WTC11 (cell line): ENCODE data around the gene AFF3. TPM values are rescaled to one million over a fixed set of nuclear protein-coding genes. Genes with fewer than 3 reads are reported as not detected.

Experiments used
- ATAC-seq: fragments of 200-7000 bp; cut with Tn5 transposase; 2 replicates; pipeline ENCODE4 v1.10.0; 2021; ENCODE audit warnings: mild to moderate bottlenecking, moderate library complexity
- CTCF ChIA-PET: fragments of 300-600 bp; sonication (Branson Sonifier 250); formaldehyde crosslinking; loops from one replicate; lab custom pipeline; 2021; ENCODE audit warnings: antibody characterized with exemption; lab: Charles Lee
- POLR2A ChIA-PET: fragments of 350-600 bp; sonication (Branson Sonifier 250); formaldehyde crosslinking; loops from one replicate; lab custom pipeline; 2021; ENCODE audit warnings: antibody characterized with exemption; lab: Charles Lee
- DNase-seq: peaks from one replicate; pipeline ENCODE4 v3.0.0; 2021; ENCODE audit warnings: low spot score
- H3K27ac Mint-ChIP-seq: 2 replicates; pipeline ENCODE4 v1.8.0; 2021; ENCODE audit warnings: mixed read lengths
- H3K27me3 Mint-ChIP-seq: 2 replicates; pipeline ENCODE4 v1.8.0; 2021; ENCODE audit warnings: low read depth, mild to moderate bottlenecking, moderate library complexity, mixed read lengths
- H3K36me3 Mint-ChIP-seq: 2 replicates; pipeline ENCODE4 v1.8.0; 2021; ENCODE audit warnings: mixed read lengths
- H3K4me1 Mint-ChIP-seq: 2 replicates; pipeline ENCODE4 v1.8.0; 2022; ENCODE audit warnings: mixed read lengths
- H3K4me3 Mint-ChIP-seq: 2 replicates; pipeline ENCODE4 v1.8.0; 2021; ENCODE audit warnings: mild to moderate bottlenecking, moderate library complexity, mixed read lengths
- H3K9me3 Mint-ChIP-seq: 2 replicates; pipeline ENCODE4 v1.8.0; 2021; ENCODE audit warnings: mixed read lengths
- ATF2 ChIP-seq: sonication (generic); formaldehyde crosslinking; IDR thresholded peaks from 2 replicates; pipeline ENCODE4 v1.8.1; 2022; ENCODE audit warnings: low read depth, missing genetic modification reagents, borderline replicate concordance
- ATF6 ChIP-seq: sonication (generic); formaldehyde crosslinking; IDR thresholded peaks from 2 replicates; pipeline ENCODE4 v1.8.1; 2023; ENCODE audit warnings: mild to moderate bottlenecking, missing genetic modification reagents
- CREB1 ChIP-seq: sonication (generic); formaldehyde crosslinking; IDR thresholded peaks from 2 replicates; pipeline ENCODE4 v1.8.0; 2023; ENCODE audit warnings: mild to moderate bottlenecking, missing genetic modification reagents
- E2F1 ChIP-seq: sonication (generic); formaldehyde crosslinking; IDR thresholded peaks from 2 replicates; pipeline ENCODE4 v1.8.0; 2022; ENCODE audit warnings: mild to moderate bottlenecking, missing genetic modification reagents
- ERG ChIP-seq: fragments of 250-450 bp; sonication (Bioruptor Pico); IDR thresholded peaks from 2 replicates; pipeline ENCODE4 v1.8.0; 2021; ENCODE audit warnings: mild to moderate bottlenecking
- ETV6 ChIP-seq: sonication (generic); formaldehyde crosslinking; IDR thresholded peaks from 2 replicates; pipeline ENCODE4 v1.8.1; 2022; ENCODE audit warnings: mild to moderate bottlenecking, missing genetic modification reagents
- GABPB1 ChIP-seq: sonication (generic); formaldehyde crosslinking; IDR thresholded peaks from 2 replicates; pipeline ENCODE4 v1.8.1; 2023; ENCODE audit warnings: mild to moderate bottlenecking, missing genetic modification reagents
- GRHL2 ChIP-seq: fragments of 250-450 bp; sonication (Bioruptor Pico); IDR thresholded peaks from 2 replicates; pipeline ENCODE4 v1.8.0; 2022; ENCODE audit warnings: mild to moderate bottlenecking, moderate library complexity; ENCODE audit not compliant: insufficient replicate concordance, severe bottlenecking
- KAT7 ChIP-seq: sonication (generic); formaldehyde crosslinking; IDR thresholded peaks from 2 replicates; pipeline ENCODE4 v1.8.1; 2023; ENCODE audit warnings: missing genetic modification reagents, mild to moderate bottlenecking, borderline replicate concordance
- MLX ChIP-seq: sonication (generic); formaldehyde crosslinking; IDR thresholded peaks from 2 replicates; pipeline ENCODE4 v1.8.1; 2023; ENCODE audit warnings: mild to moderate bottlenecking, missing genetic modification reagents, moderate library complexity
- MXD4 ChIP-seq: fragments of 250-450 bp; sonication (Bioruptor Pico); IDR thresholded peaks from 2 replicates; pipeline ENCODE4 v1.8.0; 2021; ENCODE audit warnings: mild to moderate bottlenecking, moderate library complexity, borderline replicate concordance
- OVOL2 ChIP-seq: fragments of 250-450 bp; sonication (Bioruptor Pico); IDR thresholded peaks from 2 replicates; pipeline ENCODE4 v1.9.0; 2021; ENCODE audit warnings: mild to moderate bottlenecking, borderline replicate concordance
- RELA ChIP-seq: sonication (generic); formaldehyde crosslinking; IDR thresholded peaks from 2 replicates; pipeline ENCODE4 v1.8.1; 2022; ENCODE audit warnings: missing genetic modification reagents, mild to moderate bottlenecking, borderline replicate concordance
- SMAD3 ChIP-seq: sonication (generic); formaldehyde crosslinking; IDR thresholded peaks from 2 replicates; pipeline ENCODE4 v1.8.0; 2022; ENCODE audit warnings: missing genetic modification reagents, mild to moderate bottlenecking, borderline replicate concordance
- STAT6 ChIP-seq: sonication (generic); formaldehyde crosslinking; conservative IDR thresholded peaks from 2 replicates; pipeline ENCODE4 v1.8.1; 2023; ENCODE audit warnings: mild to moderate bottlenecking, low read depth, missing genetic modification reagents, moderate library complexity
- USF1 ChIP-seq: sonication (generic); formaldehyde crosslinking; IDR thresholded peaks from 2 replicates; pipeline ENCODE4 v1.8.0; 2022; ENCODE audit warnings: mild to moderate bottlenecking, missing genetic modification reagents
- ZBTB21 ChIP-seq: sonication (generic); formaldehyde crosslinking; IDR thresholded peaks from 2 replicates; pipeline ENCODE4 v1.8.1; 2023; ENCODE audit warnings: mild to moderate bottlenecking, missing genetic modification reagents, borderline replicate concordance
- ZNF396 ChIP-seq: fragments of 250-450 bp; sonication (Bioruptor Pico); IDR thresholded peaks from 2 replicates; pipeline ENCODE4 v1.8.0; 2021; ENCODE audit warnings: mild to moderate bottlenecking, moderate library complexity, borderline replicate concordance
- ZNF416 ChIP-seq: fragments of 250-450 bp; sonication (Bioruptor Pico); IDR thresholded peaks from 2 replicates; pipeline ENCODE4 v1.9.0; 2021; ENCODE audit warnings: mild to moderate bottlenecking, inconsistent platforms
- ZNF423 ChIP-seq: fragments of 250-450 bp; sonication (Bioruptor Pico); IDR thresholded peaks from 2 replicates; pipeline ENCODE4 v2.1.2; 2022; ENCODE audit warnings: mild to moderate bottlenecking, moderate library complexity
- total RNA-seq: library from RNA; stranded (reverse); gene quantifications from 3 replicates; pipeline ENCODE4 v1.2.3, GENCODE V29; 2021

The AFF3 gene
- total RNA-seq, 1 experiment from 2014 or later = 1.2 TPM

- no peak overlapping the region for H3K4me3 Mint-ChIP-seq
- 0 out of 2 replicates have a peak, but pooled peaks cover 2% of the 10 kb centered on the region for H3K36me3 Mint-ChIP-seq
- POLR2A ChIA-PET = no interaction called here
- no peaks in the 10 kb centered on the region for H3K27me3 Mint-ChIP-seq
- H3K27ac Mint-ChIP-seq = no peak overlapping the region
- TF ChIP-seq MLX (no peak), CREB1 (CRISPR knock-in tag) (no peak), SMAD3 (CRISPR knock-in tag) (no peak), ERG (CRISPR knock-in tag) (no peak), ATF2 (CRISPR knock-in tag) (no peak), MXD4 (CRISPR knock-in tag) (no peak), E2F1 (CRISPR knock-in tag) (no peak), ZNF423 (CRISPR knock-in tag) (no peak), GABPB1 (no peak), ETV6 (CRISPR knock-in tag) (no peak), RELA (CRISPR knock-in tag) (no peak), OVOL2 (CRISPR knock-in tag) (no peak), KAT7 (CRISPR knock-in tag) (no peak), USF1 (CRISPR knock-in tag) (no peak), ZBTB21 (CRISPR knock-in tag) (no peak), STAT6 (no peak), ZNF396 (CRISPR knock-in tag) (no peak), GRHL2 (no peak), ATF6 (no peak), ZNF416 (CRISPR knock-in tag) (no peak)
- peaks cover 3% of the 10 kb centered on the region for H3K9me3 Mint-ChIP-seq
- H3K4me1 Mint-ChIP-seq = peaks cover 7% of the 10 kb centered on the region; the same call in 1 of the 2 replicates
- CTCF ChIA-PET = interaction anchor here (1.8 kb wide), 1 partner anchor 16 kb away, joined by 5 read pairs; no protein-coding TSS in a partner anchor
- DNase-seq = no peak
- ATAC-seq = no peak
Observed at GRCh38 chr2:99543247-99543646, 599.1 kb downstream of the AFF3 start.
